Right lobe of liver (tissue), 6 donors: ENCODE measurements around the gene BICRA. TPM values are rescaled to one million over a fixed set of nuclear protein-coding genes. Genes with fewer than 3 reads are reported as not detected.

ENCODE experiments used
- ATAC-seq, 4 donors: fragments of 200-7000 bp; cut with Tn5 transposase; one replicate each; pipeline ENCODE4 v1.9.1; 2020; ENCODE audit warnings: mild to moderate bottlenecking in 4 of 4, moderate library complexity in 4 of 4
- DNase-seq, 3 donors: peaks; one replicate each; pipeline ENCODE4 v3.0.0-alpha.2; 2020
- H3K27ac ChIP-seq, 3 donors: fragments of 200-600 bp; one replicate each; pipeline ENCODE4 v1.8.0; 2022
- H3K27me3 ChIP-seq, 2 donors: fragments of 200-600 bp; one replicate each; pipeline ENCODE4 v1.8.0; 2022
- H3K36me3 ChIP-seq, 4 donors: fragments of 200-600 bp; sonication (generic) in 1 of 4; one replicate each; pipeline versions ENCODE4 v1.5.1 to v1.8.0; 2017 to 2022; ENCODE audit warnings: control low read depth in 1 of 4
- H3K4me1 ChIP-seq, 4 donors: fragments of 200-600 bp; sonication (generic) in 1 of 4; one replicate each; pipeline versions ENCODE4 v1.5.1 to v1.8.0; 2017 to 2022; ENCODE audit warnings: control low read depth in 1 of 4
- H3K4me3 ChIP-seq, 3 donors: fragments of 200-600 bp; one replicate each; pipeline ENCODE4 v1.8.0; 2022
- H3K9me3 ChIP-seq, 4 donors: fragments of 200-600 bp; sonication (generic) in 1 of 4; one replicate each; pipeline versions ENCODE4 v1.5.1 to v1.8.0; 2017 to 2022; ENCODE audit warnings: control low read depth in 1 of 4
- POLR2A ChIP-seq: fragments of 450-650 bp; IDR thresholded peaks from one replicate; pipeline ENCODE4 v1.6.1; 2017; ENCODE audit warnings: antibody characterized with exemption, mild to moderate bottlenecking
- WGBS: methylation state at CpG from one replicate; pipeline ENCODE4 v1.1.6; 2018; ENCODE audit warnings: low coverage, low lambda C conversion rate; ENCODE audit not compliant: insufficient coverage; ENCODE audit errors: missing lambda C conversion rate; 5-methylcytosine and 5-hydroxymethylcytosine counted together
- intact Hi-C, 2 donors: fragments of 100-400 bp; cut with DNase I; formaldehyde crosslinking; loops; one replicate each; pipeline versions ENCODE4 v1.11.2 to v1.14.1; 2022
- total RNA-seq, 6 experiments: library from RNA; depleted of rRNA in 2 of 6; stranded (reverse); fragments of >200 nt in 2 of 6; fragmentation: NEBNext Ultra II Directional in 3 of 6; extraction: Animal tissue kit (Norgen Biotek cat#: 25700) in 3 of 6; gene quantifications; one replicate each; pipeline versions ENCODE4 v1.1.0 to v1.2.4, GENCODE V29; 2016 to 2023
- TF ChIP-seq, protein P1 (sequence below), 4 donors: fragments of 200-600 bp in 3 of 4; fragments of 450-650 bp in 1 of 4; IDR thresholded peaks; one replicate each; pipeline versions ENCODE4 v1.5.1 to v1.8.0; 2016 to 2022; ENCODE audit warnings: antibody characterized with exemption in 4 of 4, mild to moderate bottlenecking in 2 of 4
- donor health status: DM: no; HTN: yes; CAD: no.
- donor health status: DM: no; HTN: no; CAD: no.
- donor health status: DM: no; HTN: no; CAD: no.
- donor health status: DM: no; HTN: yes; CAD: no.
- donor health status: DM: no; HTN: yes; CAD: no.

Gene BICRA
- total RNA-seq, 6 experiments from 2014 or later: 3.7 to 7.3 (median 6.4) TPM

DNA sequence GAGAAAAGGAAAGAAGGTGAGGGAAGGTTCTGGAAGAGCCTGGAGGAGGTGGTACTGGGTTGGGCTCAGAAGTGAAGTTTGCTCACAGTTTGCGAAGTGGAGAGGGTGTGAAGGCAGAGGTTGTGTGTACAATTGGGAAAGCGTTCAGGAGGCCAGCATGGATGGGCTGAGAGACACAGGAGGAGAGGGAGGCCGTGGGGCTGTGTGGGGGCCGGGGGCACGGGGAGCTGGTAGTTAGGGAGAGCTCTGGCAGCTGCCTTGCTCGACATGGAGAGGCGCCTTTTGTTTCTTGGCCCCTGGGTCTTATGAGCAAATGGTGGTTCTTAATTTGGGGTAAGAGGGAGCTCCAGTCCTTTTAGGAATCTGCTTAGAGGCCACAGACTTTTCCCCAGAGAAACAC lies 16.7 kb downstream of the BICRA start:
- WGBS: 47% methylated on average over 4 of the region's 7 CpGs
- no peak overlapping the region for H3K4me3 ChIP-seq
- ATAC-seq: peak in 2 of 4 donors; percentile 30 to 31

DNA sequence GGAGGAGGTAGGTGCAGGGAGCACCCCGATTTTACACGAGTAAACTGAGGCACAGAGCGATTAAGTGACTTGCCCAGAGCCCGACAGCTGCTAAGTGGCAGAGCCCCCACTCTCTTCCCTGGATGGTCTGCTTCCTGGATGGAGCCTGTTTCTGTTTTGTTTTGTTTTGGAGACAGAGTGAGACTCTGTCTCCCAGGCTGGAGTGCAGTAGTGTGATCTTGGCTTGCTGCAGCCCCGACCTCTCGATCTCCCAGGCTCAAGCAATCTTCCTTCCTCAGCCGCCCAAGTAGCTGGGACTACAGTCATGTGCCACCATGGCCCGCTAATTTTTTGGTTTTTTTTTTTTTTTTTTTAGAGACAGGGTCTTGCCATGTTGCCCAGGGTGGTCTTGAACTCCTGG lies 17.3 kb downstream of the BICRA start:
- Histone ChIP-seq H3K4me3 (no peak overlapping the region), H3K9me3 (no peaks in the 10 kb centered on the region), H3K27ac (peak overlapping the region in 1 of 3 donors; percentile 13), H3K27me3 (no peaks in the 10 kb centered on the region), H3K36me3 (no peaks in the 10 kb centered on the region), H3K4me1 (peaks cover 0 to 21% (median 0%) of the 10 kb centered on the region in 4 donors)
- 70% methylated on average over 5 of the region's 8 CpGs for WGBS
- ATAC-seq (peak in 1 of 4 donors; percentile 35), DNase-seq (no peak)
- TF ChIP-seq, protein P1, sequence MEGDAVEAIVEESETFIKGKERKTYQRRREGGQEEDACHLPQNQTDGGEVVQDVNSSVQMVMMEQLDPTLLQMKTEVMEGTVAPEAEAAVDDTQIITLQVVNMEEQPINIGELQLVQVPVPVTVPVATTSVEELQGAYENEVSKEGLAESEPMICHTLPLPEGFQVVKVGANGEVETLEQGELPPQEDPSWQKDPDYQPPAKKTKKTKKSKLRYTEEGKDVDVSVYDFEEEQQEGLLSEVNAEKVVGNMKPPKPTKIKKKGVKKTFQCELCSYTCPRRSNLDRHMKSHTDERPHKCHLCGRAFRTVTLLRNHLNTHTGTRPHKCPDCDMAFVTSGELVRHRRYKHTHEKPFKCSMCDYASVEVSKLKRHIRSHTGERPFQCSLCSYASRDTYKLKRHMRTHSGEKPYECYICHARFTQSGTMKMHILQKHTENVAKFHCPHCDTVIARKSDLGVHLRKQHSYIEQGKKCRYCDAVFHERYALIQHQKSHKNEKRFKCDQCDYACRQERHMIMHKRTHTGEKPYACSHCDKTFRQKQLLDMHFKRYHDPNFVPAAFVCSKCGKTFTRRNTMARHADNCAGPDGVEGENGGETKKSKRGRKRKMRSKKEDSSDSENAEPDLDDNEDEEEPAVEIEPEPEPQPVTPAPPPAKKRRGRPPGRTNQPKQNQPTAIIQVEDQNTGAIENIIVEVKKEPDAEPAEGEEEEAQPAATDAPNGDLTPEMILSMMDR (IDR thresholded peaks at IDR 0.05): no peak
- TF ChIP-seq POLR2A: no peak
- intact Hi-C loops: no loop called here

More for the DNA sequence above, 16.7 kb downstream of the BICRA start:
- no peak for DNase-seq
- Histone ChIP-seq H3K4me1 (peaks cover 0 to 22% (median 0%) of the 10 kb centered on the region in 4 donors), H3K36me3 (no peaks in the 10 kb centered on the region), H3K9me3 (no peaks in the 10 kb centered on the region), H3K27ac (peak overlapping the region in 2 of 3 donors; percentile 13 to 44), H3K27me3 (no peaks in the 10 kb centered on the region)
- intact Hi-C loops: no loop called here
- TF ChIP-seq POLR2A: no peak
- TF ChIP-seq, protein P1 (IDR thresholded peaks at IDR 0.05): no peak

DNA sequence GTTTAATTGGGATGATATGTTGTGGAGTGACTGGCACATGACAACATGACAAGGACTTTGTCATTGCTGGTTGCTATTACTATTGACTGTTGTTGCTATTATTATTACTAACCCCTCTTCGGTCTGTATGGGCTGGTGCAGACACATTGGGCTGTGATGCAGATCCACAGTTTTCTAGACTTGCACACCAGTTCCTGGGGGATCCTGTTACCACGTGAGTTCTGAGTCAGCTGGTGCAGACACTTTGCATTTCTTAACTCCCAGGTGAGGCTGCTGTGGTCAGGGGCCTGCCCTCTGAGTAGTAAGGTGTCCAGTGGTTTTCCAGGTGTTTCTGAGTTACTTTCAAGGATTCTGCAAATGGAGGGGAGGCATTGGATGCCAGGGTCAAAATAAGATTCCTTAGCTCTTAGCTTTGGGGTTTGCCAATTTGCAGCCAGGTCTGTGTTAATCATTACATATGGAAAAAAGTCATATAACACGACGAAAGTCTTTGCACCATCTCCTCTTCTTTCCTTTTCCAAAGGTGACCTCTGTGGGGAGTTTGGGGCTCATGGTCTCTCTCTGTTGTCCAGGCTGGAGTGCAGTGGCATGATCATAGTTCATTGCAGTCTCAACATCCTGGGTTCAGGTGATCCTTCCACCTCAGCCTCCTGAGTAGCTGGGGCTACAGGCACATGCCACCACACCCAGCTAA lies 19.3 kb downstream of the BICRA start:
- TF ChIP-seq, protein P1 (IDR thresholded peaks at IDR 0.05): no peak
- no peak for TF ChIP-seq POLR2A
- Histone ChIP-seq H3K27ac (no peak overlapping the region), H3K4me1 (peaks cover 0 to 28% (median 1%) of the 10 kb centered on the region in 4 donors), H3K4me3 (no peak overlapping the region), H3K9me3 (no peaks in the 10 kb centered on the region), H3K27me3 (no peaks in the 10 kb centered on the region), H3K36me3 (no peaks in the 10 kb centered on the region)
- 45% methylated on average over 4 of the region's 4 CpGs for WGBS
- ATAC-seq (no peak), DNase-seq (no peak)
- intact Hi-C loops: no loop called here

DNA sequence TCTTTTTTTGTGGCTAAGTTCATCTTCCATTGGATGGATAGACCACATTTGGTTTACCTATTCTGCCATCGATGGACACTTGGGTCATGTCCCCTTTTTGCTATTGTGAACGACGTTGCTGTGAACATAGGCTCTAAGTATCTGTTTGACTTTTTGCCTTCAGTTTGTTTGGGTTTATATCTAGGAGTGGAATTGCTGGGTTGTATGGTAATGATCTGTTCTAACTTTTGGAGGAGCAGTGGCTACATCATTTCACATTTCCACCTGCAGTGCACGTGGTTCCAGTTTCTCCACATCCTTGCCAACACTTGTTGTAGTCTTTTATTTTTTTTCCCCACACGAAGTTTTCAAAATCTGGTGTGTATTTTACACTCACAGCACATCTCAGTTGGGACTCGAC lies 21.7 kb downstream of the BICRA start:
- Histone ChIP-seq H3K4me3 (no peak overlapping the region), H3K27me3 (no peaks in the 10 kb centered on the region), H3K4me1 (peaks cover 0 to 21% (median 4%) of the 10 kb centered on the region in 4 donors), H3K9me3 (no peaks in the 10 kb centered on the region), H3K27ac (no peak overlapping the region), H3K36me3 (no peaks in the 10 kb centered on the region)
- intact Hi-C loops: no loop called here
- 96% methylated on average over 5 of the region's 6 CpGs for WGBS
- TF ChIP-seq POLR2A: no peak
- TF ChIP-seq, protein P1 (IDR thresholded peaks at IDR 0.05): no peak
- no peak for ATAC-seq
- DNase-seq: no peak
